Adrenal gland (tissue), 19 donors: ENCODE measurements around the gene DLGAP3. TPM values are rescaled to one million over a fixed set of nuclear protein-coding genes. Genes with fewer than 3 reads are reported as not detected.

Source experiments
- DNase-seq, 7 donors: peaks; one replicate each; pipeline ENCODE4 v3.0.0-alpha.2; 2019 to 2020
- H3K27ac ChIP-seq, 5 donors: fragments of 200-600 bp; sonication (generic) in 4 of 5; 1 replicate in 3 of 5; 2 replicates in 2 of 5; pipeline versions ENCODE4 v1.5.1 to v1.8.0; 2016 to 2020; ENCODE audit warnings: mild to moderate bottlenecking in 1 of 5
- H3K27me3 ChIP-seq: fragments of 200-600 bp; 2 replicates; pipeline ENCODE4 v1.8.0; 2021
- H3K36me3 ChIP-seq, 2 donors: fragments of 200-600 bp; replicated peaks in 1 of 2; 1 replicate in 1 of 2; 2 replicates in 1 of 2; pipeline versions ENCODE4 v1.5.1 to v1.8.0; 2018 to 2022
- H3K4me1 ChIP-seq, 2 donors: fragments of 200-600 bp; replicated peaks in 1 of 2; 1 replicate in 1 of 2; 2 replicates in 1 of 2; pipeline versions ENCODE4 v1.5.1 to v1.8.0; 2018 to 2021
- H3K4me3 ChIP-seq, 4 donors: fragments of 200-600 bp; sonication (generic) in 3 of 4; one replicate each; pipeline ENCODE4 v1.5.1; 2016 to 2018
- H3K9me3 ChIP-seq, 3 donors: fragments of 200-600 bp; sonication (generic) in 1 of 3; replicated peaks in 1 of 3; 1 replicate in 2 of 3; 2 replicates in 1 of 3; pipeline versions ENCODE4 v1.5.1 to v1.8.0; 2016 to 2021
- POLR2A ChIP-seq, 2 donors: fragments of 450-650 bp; IDR thresholded peaks; one replicate each; pipeline ENCODE4 v1.6.1; 2017; ENCODE audit warnings: antibody characterized with exemption in 2 of 2, mild to moderate bottlenecking in 2 of 2, moderate library complexity in 1 of 2
- WGBS, 4 donors: extraction: QIAGEN DNeasy Blood & Tissue Kit in 2 of 4; methylation state at CpG; one replicate each; pipeline versions ENCODE4 v1.1.5 to v1.1.7; 2013 to 2017; 5-methylcytosine and 5-hydroxymethylcytosine counted together
- intact Hi-C, 2 donors: fragments of 100-400 bp; cut with DNase I; formaldehyde crosslinking; loops; one replicate each; pipeline versions ENCODE4 v1.14.1 to v1.15.0; 2022 to 2023
- long read RNA-seq, 10 donors: library from polyadenylated mRNA in 3 of 10; unstranded in 2 of 10; stranded (forward) in 1 of 10; transcript quantifications; one replicate each; pipeline ENCODE4 v2.0.0 and lab custom pipeline, GENCODE V29; 2021 to 2026
- polyA plus RNA-seq, 3 donors: library from polyadenylated mRNA; stranded (reverse); fragments of 200-250 nt in 2 of 3; fragments of 350-450 nt in 1 of 3; fragmentation: Illumina TruSeq in 1 of 3; extraction: RNeasy Lipid Tissue Mini Kit (QIAGEN cat#74804) in 1 of 3; gene quantifications; one replicate each; pipeline ENCODE4 v1.2.3, GENCODE V29; 2013 to 2014
- total RNA-seq, 9 donors: library from RNA; depleted of rRNA in 4 of 9; stranded (reverse); fragments of >200 nt in 4 of 9; fragments of 120-200 nt in 1 of 9; fragmentation: NEBNext Ultra II Directional in 1 of 9; extraction: Animal tissue kit (Norgen Biotek cat#: 25700) in 1 of 9; gene quantifications; one replicate each; pipeline versions ENCODE4 v1.1.0 to v1.2.4, GENCODE V29; 2013 to 2023
- TF ChIP-seq, protein P1 (sequence below), 6 experiments: fragments of 450-650 bp in 4 of 6; fragments of 200-600 bp in 2 of 6; sonication (generic) in 1 of 6; IDR thresholded peaks; 1 replicate in 5 of 6; 2 replicates in 1 of 6; pipeline versions ENCODE4 v1.5.1 to v1.8.0; 2016 to 2021; ENCODE audit warnings: antibody characterized with exemption in 6 of 6, mild to moderate bottlenecking in 2 of 6, moderate library complexity in 1 of 6
- donor health status: healthy with polysubstance abuse.
- donor health status: Bipolar disorder and iron deficiency.
- donor health status: DM: yes; HTN: yes; CAD: no.
- donor health status: DM: no; HTN: no; CAD: no.
- donor health status: DM: no; HTN: no; CAD: no.
- donor health status: DM: yes; HTN: yes; CAD: no.

The DLGAP3 gene, protein sequence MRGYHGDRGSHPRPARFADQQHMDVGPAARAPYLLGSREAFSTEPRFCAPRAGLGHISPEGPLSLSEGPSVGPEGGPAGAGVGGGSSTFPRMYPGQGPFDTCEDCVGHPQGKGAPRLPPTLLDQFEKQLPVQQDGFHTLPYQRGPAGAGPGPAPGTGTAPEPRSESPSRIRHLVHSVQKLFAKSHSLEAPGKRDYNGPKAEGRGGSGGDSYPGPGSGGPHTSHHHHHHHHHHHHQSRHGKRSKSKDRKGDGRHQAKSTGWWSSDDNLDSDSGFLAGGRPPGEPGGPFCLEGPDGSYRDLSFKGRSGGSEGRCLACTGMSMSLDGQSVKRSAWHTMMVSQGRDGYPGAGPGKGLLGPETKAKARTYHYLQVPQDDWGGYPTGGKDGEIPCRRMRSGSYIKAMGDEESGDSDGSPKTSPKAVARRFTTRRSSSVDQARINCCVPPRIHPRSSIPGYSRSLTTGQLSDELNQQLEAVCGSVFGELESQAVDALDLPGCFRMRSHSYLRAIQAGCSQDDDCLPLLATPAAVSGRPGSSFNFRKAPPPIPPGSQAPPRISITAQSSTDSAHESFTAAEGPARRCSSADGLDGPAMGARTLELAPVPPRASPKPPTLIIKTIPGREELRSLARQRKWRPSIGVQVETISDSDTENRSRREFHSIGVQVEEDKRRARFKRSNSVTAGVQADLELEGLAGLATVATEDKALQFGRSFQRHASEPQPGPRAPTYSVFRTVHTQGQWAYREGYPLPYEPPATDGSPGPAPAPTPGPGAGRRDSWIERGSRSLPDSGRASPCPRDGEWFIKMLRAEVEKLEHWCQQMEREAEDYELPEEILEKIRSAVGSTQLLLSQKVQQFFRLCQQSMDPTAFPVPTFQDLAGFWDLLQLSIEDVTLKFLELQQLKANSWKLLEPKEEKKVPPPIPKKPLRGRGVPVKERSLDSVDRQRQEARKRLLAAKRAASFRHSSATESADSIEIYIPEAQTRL
- total RNA-seq (1 to 10 TPM in 1 of 9 donors, under 1 TPM in 8; 0.17 to 1.6 (median 0.67) TPM), polyA plus RNA-seq (under 1 TPM; 0.13 to 0.56 (median 0.37) TPM)
- long read RNA-seq, donor 1, result 0 reads
- long read RNA-seq, donor 2, result 0 reads
- long read RNA-seq, donor 3, result 0 reads
- long read RNA-seq, donor 4, result 0 reads
- long read RNA-seq, donor 5, partial matches to known transcripts, result 2 of 4 reads
- long read RNA-seq, donor 5, other reads (novel, unspliced or antisense), result 1 of 4 reads
- long read RNA-seq, donor 6, partial matches to known transcripts, result 0 of 2 reads
- long read RNA-seq, donor 6, other reads (novel, unspliced or antisense), result 2 of 2 reads
- long read RNA-seq, donor 7, result 0 reads
- long read RNA-seq, donor 8, result 0 reads
- long read RNA-seq, donor 9, result 0 reads
- long read RNA-seq, donor 10, result 0 reads

DNA sequence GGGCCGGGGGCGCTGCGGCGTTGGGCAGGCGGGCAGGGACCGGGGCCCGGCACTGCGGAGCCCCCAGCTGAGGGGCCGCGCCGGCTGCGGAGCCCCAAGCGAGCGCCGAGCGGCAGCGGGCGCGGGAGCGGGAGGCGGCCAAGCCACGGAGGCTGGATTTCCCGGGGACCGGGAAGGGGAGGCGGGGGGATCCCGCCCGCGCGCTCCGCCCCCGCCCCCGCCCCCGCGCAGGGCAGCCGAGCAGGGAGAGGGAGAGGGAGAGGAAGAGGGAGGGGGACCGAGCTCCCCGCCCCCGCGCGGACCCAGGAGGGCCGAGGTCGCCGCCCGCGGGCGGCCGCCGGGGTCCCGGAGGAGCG lies at the start of gene DLGAP3:
DLGAP3 (minus strand) TSS at position 154 of the 356 bp plus-strand sequence. CDS start 24,267 bp downstream, outside the sequence.
- Histone ChIP-seq H3K27me3 (peaks cover 13% of the 10 kb centered on the region), H3K9me3 (no peaks in the 10 kb centered on the region), H3K36me3 (no peaks in the 10 kb centered on the region), H3K4me3 (peak within 1 kb of the TSS in 2 of 4 donors; percentile 28 to 69), H3K4me1 (peaks cover 6 to 12% of the 10 kb centered on the region in 2 donors), H3K27ac (no peak within 1 kb of the TSS)
- 0 to 1% methylated on average over 43 to 47 of the region's 50 CpGs; no CpG with 5 or more reads in 2 of the 4 donors for WGBS, 4 donors
- TF ChIP-seq, protein P1, sequence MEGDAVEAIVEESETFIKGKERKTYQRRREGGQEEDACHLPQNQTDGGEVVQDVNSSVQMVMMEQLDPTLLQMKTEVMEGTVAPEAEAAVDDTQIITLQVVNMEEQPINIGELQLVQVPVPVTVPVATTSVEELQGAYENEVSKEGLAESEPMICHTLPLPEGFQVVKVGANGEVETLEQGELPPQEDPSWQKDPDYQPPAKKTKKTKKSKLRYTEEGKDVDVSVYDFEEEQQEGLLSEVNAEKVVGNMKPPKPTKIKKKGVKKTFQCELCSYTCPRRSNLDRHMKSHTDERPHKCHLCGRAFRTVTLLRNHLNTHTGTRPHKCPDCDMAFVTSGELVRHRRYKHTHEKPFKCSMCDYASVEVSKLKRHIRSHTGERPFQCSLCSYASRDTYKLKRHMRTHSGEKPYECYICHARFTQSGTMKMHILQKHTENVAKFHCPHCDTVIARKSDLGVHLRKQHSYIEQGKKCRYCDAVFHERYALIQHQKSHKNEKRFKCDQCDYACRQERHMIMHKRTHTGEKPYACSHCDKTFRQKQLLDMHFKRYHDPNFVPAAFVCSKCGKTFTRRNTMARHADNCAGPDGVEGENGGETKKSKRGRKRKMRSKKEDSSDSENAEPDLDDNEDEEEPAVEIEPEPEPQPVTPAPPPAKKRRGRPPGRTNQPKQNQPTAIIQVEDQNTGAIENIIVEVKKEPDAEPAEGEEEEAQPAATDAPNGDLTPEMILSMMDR (IDR thresholded peaks at IDR 0.05), result no peak
- no peak for TF ChIP-seq POLR2A (IDR thresholded peaks at IDR 0.05)
- intact Hi-C loops, result loop anchor here in 1 of 2 donors (5.0 kb wide), 1 partner anchor 48 kb away; no protein-coding TSS in a partner anchor
- DNase-seq, result peak in 2 of 7 donors; percentile 14 to 37

DNA sequence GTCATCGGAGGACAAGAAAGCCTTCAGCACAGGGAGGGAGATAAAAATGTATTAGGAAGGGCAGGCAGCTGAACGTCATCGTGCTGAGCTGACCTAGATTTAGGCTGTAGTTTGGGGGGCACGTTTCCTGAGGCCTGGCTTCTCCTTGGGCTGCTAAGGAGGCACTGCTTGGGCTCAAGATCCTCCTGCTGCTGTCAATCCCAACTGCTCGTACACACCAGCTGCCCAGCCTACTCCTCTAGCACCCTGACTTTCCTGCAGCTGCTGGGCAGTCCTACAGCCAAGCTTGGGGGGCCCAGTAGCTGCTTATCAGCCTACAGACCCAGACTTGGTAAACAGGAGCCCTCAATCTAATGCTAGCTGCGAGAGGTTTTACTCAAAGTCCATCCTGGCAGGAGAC lies 49.5 kb upstream of the DLGAP3 start:
- Histone ChIP-seq H3K27me3 (no peaks in the 10 kb centered on the region), H3K4me1 (peaks cover 18 to 33% of the 10 kb centered on the region in 2 donors), H3K9me3 (no peaks in the 10 kb centered on the region), H3K4me3 (no peak overlapping the region), H3K27ac (peak overlapping the region in 4 of 5 donors; percentile 11 to 76 (median 41)), H3K36me3 (no peaks in the 10 kb centered on the region)
- TF ChIP-seq POLR2A (IDR thresholded peaks at IDR 0.05), result no peak
- TF ChIP-seq, protein P1 (IDR thresholded peaks at IDR 0.05), result no peak
- 39 to 56% (median 46%) methylated on average over 5 to 6 of the region's 6 CpGs for WGBS, 4 donors
- intact Hi-C loops, result loop anchor here in 1 of 2 donors (5.0 kb wide), 1 partner anchor 52 kb away; the partner anchor contains the start of gene DLGAP3
- no peak for DNase-seq

DNA sequence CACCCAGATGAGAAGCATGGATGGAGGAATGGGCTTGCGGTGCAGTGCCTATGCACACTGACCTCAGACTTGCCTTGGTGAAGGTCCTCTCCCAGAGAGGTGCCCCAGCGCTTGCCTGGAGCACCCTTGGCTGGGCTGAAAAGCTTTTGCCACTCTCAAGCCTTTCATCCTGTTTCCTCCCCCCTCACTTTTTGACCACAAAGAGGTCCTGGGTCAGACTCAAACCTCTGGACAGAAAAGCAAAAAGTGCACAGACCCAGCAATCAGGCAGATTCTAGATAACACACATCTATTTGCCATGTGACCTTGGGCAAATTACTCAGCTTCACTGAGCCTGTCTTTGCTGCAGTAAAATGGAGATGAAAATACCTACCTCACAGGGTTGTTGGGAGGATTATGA lies 48.4 kb upstream of the DLGAP3 start:
- WGBS, 4 donors, result 50 to 87% (median 69%) methylated on average over 1 to 2 of the region's 2 CpGs; no CpG with 5 or more reads in 1 of the 4 donors
- DNase-seq, result peak in 4 of 7 donors; percentile 32 to 51 (median 41)
- Histone ChIP-seq H3K27me3 (no peaks in the 10 kb centered on the region), H3K4me3 (no peak overlapping the region), H3K4me1 (peaks cover 14 to 23% of the 10 kb centered on the region in 2 donors), H3K9me3 (no peaks in the 10 kb centered on the region), H3K27ac (peak overlapping the region in 3 of 5 donors; percentile 26 to 76 (median 49)), H3K36me3 (no peaks in the 10 kb centered on the region)
- intact Hi-C loops, result loop anchor here in 1 of 2 donors (5.0 kb wide), 1 partner anchor 51 kb away; the partner anchor contains the start of gene DLGAP3
- TF ChIP-seq, protein P1 (IDR thresholded peaks at IDR 0.05), result no peak
